A549 (cell line): ENCODE measurements around the gene TMEM117. TPM values are rescaled to one million over a fixed set of nuclear protein-coding genes. Genes with fewer than 3 reads are reported as not detected.

Source experiments
- ATAC-seq, 2 experiments: fragments of 200-7000 bp in 1 of 2; fragments of >200 bp in 1 of 2; cut with Nextera tagmentation in 1 of 2; cut with Tn5 transposase in 1 of 2; 3 replicates each; pipeline versions ENCODE4 v1.8.0 to v1.9.1; 2018 to 2020; ENCODE audit warnings: mild to moderate bottlenecking in 1 of 2, moderate library complexity in 1 of 2
- CTCF ChIA-PET: fragments of 300-600 bp; sonication (Branson Sonifier 250); formaldehyde crosslinking; extraction: SDS; loops from one replicate; lab custom pipeline; 2021; ENCODE audit warnings: antibody characterized with exemption, inconsistent platforms; lab: Yijun Ruan, JAX
- POLR2A ChIA-PET: fragments of 350-600 bp; formaldehyde crosslinking; extraction: SDS; loops from one replicate; lab custom pipeline; 2021; ENCODE audit warnings: antibody characterized with exemption, inconsistent platforms; lab: Yijun Ruan, JAX
- DNase-seq, 2 experiments: peaks; one replicate each; pipeline versions ENCODE4 v3.0.0 to v3.0.0-alpha.2; 2011 to 2016; ENCODE audit warnings: low read depth in 1 of 2, low spot score in 1 of 2
- FAIRE-seq: peaks from 2 replicates; lab custom pipeline; 2011; peaks lifted over from hg19 to GRCh38; lab: Jason Lieb, UNC
- H3K27ac ChIP-seq, 2 experiments: fragments of >200 bp; sonication (Bioruptor Twin); formaldehyde crosslinking; 3 replicates each; pipeline ENCODE4 v1.5.1; 2016 to 2017
- H3K4me1 ChIP-seq: fragments of >200 bp; sonication (Bioruptor Twin); formaldehyde crosslinking; 3 replicates; pipeline ENCODE4 v1.6.1; 2016
- H3K4me2 ChIP-seq: fragments of >200 bp; sonication (Bioruptor Twin); formaldehyde crosslinking; 3 replicates; pipeline ENCODE4 v1.6.1; 2016
- H3K4me3 ChIP-seq: fragments of >200 bp; sonication (Bioruptor Twin); formaldehyde crosslinking; 3 replicates; pipeline ENCODE4 v1.5.1; 2016
- H3K9me3 ChIP-seq: fragments of >200 bp; sonication (Bioruptor Twin); formaldehyde crosslinking; 3 replicates; pipeline ENCODE4 v1.6.1; 2016
- BHLHE40 ChIP-seq: IDR thresholded peaks from 2 replicates; pipeline ENCODE4 v1.6.1; 2012; ENCODE audit warnings: low read depth, low read length, inconsistent platforms
- CHD4 ChIP-seq: fragments of 200-600 bp; sonication (generic); IDR thresholded peaks from 2 replicates; pipeline ENCODE4 v1.6.1; 2016; ENCODE audit warnings: antibody characterized with exemption, mild to moderate bottlenecking, borderline replicate concordance
- EHMT2 ChIP-seq: fragments of 200-600 bp; sonication (generic); IDR thresholded peaks from 2 replicates; pipeline ENCODE4 v1.6.1; 2016; ENCODE audit warnings: antibody characterized with exemption, low read depth, mild to moderate bottlenecking, moderate library complexity
- ESRRA ChIP-seq: fragments of 150-350 bp; IDR thresholded peaks from 2 replicates; pipeline ENCODE4 v1.6.1; 2014; ENCODE audit warnings: mild to moderate bottlenecking, low read length, borderline replicate concordance
- FOSL2 ChIP-seq, 2 experiments: fragments of 450-650 bp in 1 of 2; fragments of >200 bp in 1 of 2; sonication (Bioruptor Twin) in 1 of 2; formaldehyde crosslinking; IDR thresholded peaks; 2 replicates each; pipeline versions ENCODE4 v1.5.0 to v1.6.1; 2016 to 2020; ENCODE audit warnings: mild to moderate bottlenecking in 1 of 2, moderate library complexity in 1 of 2
- FOXS1 ChIP-seq: fragments of 250-450 bp; sonication (Bioruptor Pico); IDR thresholded peaks from 2 replicates; pipeline ENCODE4 v1.5.0; 2020; ENCODE audit warnings: mild to moderate bottlenecking, moderate library complexity
- JUN ChIP-seq, 2 experiments: fragments of >200 bp; sonication (Bioruptor Twin); formaldehyde crosslinking; IDR thresholded peaks; 2 replicates in 1 of 2; 3 replicates in 1 of 2; pipeline ENCODE4 v1.6.1; 2016 to 2017
- JUNB ChIP-seq: fragments of >200 bp; sonication (Bioruptor Twin); formaldehyde crosslinking; IDR thresholded peaks from 2 replicates; pipeline ENCODE4 v1.6.1; 2016
- MAZ ChIP-seq: fragments of 150-350 bp; IDR thresholded peaks from 2 replicates; pipeline ENCODE4 v1.6.1; 2014; ENCODE audit warnings: antibody characterized with exemption, low read depth, low read length, borderline replicate concordance
- MYC ChIP-seq: IDR thresholded peaks from 2 replicates; pipeline ENCODE4 v1.6.1; 2012; ENCODE audit warnings: mild to moderate bottlenecking, inconsistent platforms, low read length, improper control_type of control experiment, borderline replicate concordance
- NFE2L2 ChIP-seq: fragments of 150-350 bp; conservative IDR thresholded peaks from 2 replicates; pipeline ENCODE4 v1.6.1; 2014; ENCODE audit warnings: low read length
- NPAS2 ChIP-seq: fragments of 250-450 bp; sonication (Bioruptor Pico); IDR thresholded peaks from 2 replicates; pipeline ENCODE4 v1.8.0; 2022; ENCODE audit warnings: mild to moderate bottlenecking, moderate library complexity, borderline replicate concordance
- PHF8 ChIP-seq: fragments of 200-600 bp; sonication (generic); IDR thresholded peaks from 2 replicates; pipeline ENCODE4 v1.6.1; 2016; ENCODE audit warnings: low read depth, mild to moderate bottlenecking, antibody characterized with exemption, moderate library complexity, borderline replicate concordance
- POLR2A ChIP-seq: IDR thresholded peaks from 2 replicates; pipeline ENCODE4 v1.6.1; 2012; ENCODE audit warnings: mild to moderate bottlenecking, low read length
- POLR2AphosphoS2 ChIP-seq: conservative IDR thresholded peaks from 2 replicates; pipeline ENCODE4 v1.6.1; 2012; ENCODE audit warnings: low read length, improper control_type of control experiment, inconsistent platforms
- RARB ChIP-seq: fragments of 250-450 bp; sonication (Bioruptor Pico); IDR thresholded peaks from 2 replicates; pipeline ENCODE4 v1.8.0; 2021; ENCODE audit warnings: mild to moderate bottlenecking, moderate library complexity
- RCOR1 ChIP-seq: fragments of 150-350 bp; IDR thresholded peaks from 2 replicates; pipeline ENCODE4 v1.6.1; 2014; ENCODE audit warnings: antibody characterized with exemption, low read length, low read depth
- RFX5 ChIP-seq: fragments of 450-650 bp; IDR thresholded peaks from 2 replicates; pipeline ENCODE4 v1.7.1; 2014; ENCODE audit warnings: antibody characterized with exemption, mild to moderate bottlenecking, moderate library complexity
- RNF2 ChIP-seq: fragments of 200-600 bp; sonication (generic); IDR thresholded peaks from 2 replicates; pipeline ENCODE4 v1.6.1; 2016; ENCODE audit warnings: low read depth, mild to moderate bottlenecking, antibody characterized with exemption, moderate library complexity, borderline replicate concordance
- SMC3 ChIP-seq: fragments of >200 bp; sonication (Bioruptor Twin); formaldehyde crosslinking; IDR thresholded peaks from 3 replicates; pipeline ENCODE4 v1.6.1; 2018; ENCODE audit warnings: inconsistent platforms
- TFCP2L1 ChIP-seq: fragments of 250-450 bp; sonication (Bioruptor Pico); IDR thresholded peaks from 2 replicates; pipeline ENCODE4 v1.5.0; 2021; ENCODE audit warnings: mild to moderate bottlenecking
- TP53 ChIP-seq: fragments of 250-450 bp; sonication (Bioruptor Pico); IDR thresholded peaks from 2 replicates; pipeline ENCODE4 v1.5.0; 2021; ENCODE audit warnings: mild to moderate bottlenecking, moderate library complexity
- ZC3H11A ChIP-seq: fragments of 450-650 bp; IDR thresholded peaks from 2 replicates; pipeline ENCODE4 v1.6.1; 2014; ENCODE audit warnings: antibody characterized with exemption, mild to moderate bottlenecking
- ZFP36 ChIP-seq: fragments of 450-650 bp; IDR thresholded peaks from 2 replicates; pipeline ENCODE4 v1.6.1; 2014; ENCODE audit warnings: borderline replicate concordance; ENCODE audit not compliant: partially characterized antibody
- ZNF302 ChIP-seq: fragments of 250-450 bp; sonication (Bioruptor Pico); IDR thresholded peaks from 2 replicates; pipeline ENCODE4 v1.9.0; 2021; ENCODE audit warnings: inconsistent platforms, mild to moderate bottlenecking, moderate library complexity
- WGBS: methylation state at CpG from one replicate; pipeline ENCODE4 v1.1.6; 2017; ENCODE audit errors: missing lambda C conversion rate; 5-methylcytosine and 5-hydroxymethylcytosine counted together
- polyA plus RNA-seq, 4 experiments: library from polyadenylated mRNA; depleted of rRNA in 3 of 4; stranded (reverse); fragments of >200 nt; fragmentation: RNase III in 1 of 4; extraction: RNeasy Plus Mini Kit Qiagen cat#74134 plus additional on column Dnase treatment in 1 of 4; gene quantifications; 2 replicates in 3 of 4; 3 replicates in 1 of 4; pipeline ENCODE4 v1.2.3, GENCODE V29; 2011 to 2017
- TF ChIP-seq, protein P1 (sequence below): IDR thresholded peaks from 2 replicates; pipeline ENCODE4 v1.6.1; 2012; ENCODE audit warnings: low read depth, borderline replicate concordance
- TF ChIP-seq, protein P2 (sequence below): fragments of 250-450 bp; sonication (Bioruptor Pico); IDR thresholded peaks from 2 replicates; pipeline ENCODE4 v1.5.0; 2020; ENCODE audit warnings: low read depth, mild to moderate bottlenecking, moderate library complexity
- TF ChIP-seq, protein P3 (sequence below): fragments of 450-650 bp; IDR thresholded peaks from 2 replicates; pipeline ENCODE4 v1.6.1; 2014; ENCODE audit warnings: antibody characterized with exemption
- TF ChIP-seq, protein P4 (sequence below): fragments of 250-450 bp; sonication (Bioruptor Pico); IDR thresholded peaks from 2 replicates; pipeline ENCODE4 v1.5.0; 2021; ENCODE audit warnings: mild to moderate bottlenecking, moderate library complexity, borderline replicate concordance
- TF ChIP-seq, protein P5 (sequence below): IDR thresholded peaks from 2 replicates; pipeline ENCODE4 v1.6.1; 2012

TMEM117 gene
- polyA plus RNA-seq, 2 of the 4 experiments (the other 2 are of a cell fraction) = 2.1 to 4.6 TPM

GRCh38 chr12:43969882-43970281 is 134.0 kb downstream of the TMEM117 start:
- FAIRE-seq (no peak), DNase-seq (peak in 1 of 2 experiments; percentile 41), ATAC-seq (peak; percentile 64 to 88; a peak in 5 of 6 replicates)
- POLR2A ChIA-PET = no interaction called here
- H3K4me3 ChIP-seq = no peak overlapping the region
- TF ChIP-seq JUN (IDR thresholded peaks at IDR 0.05) (no peak), FOSL2 (IDR thresholded peaks at IDR 0.05) (no peak), FOSL2 (CRISPR knock-in tag; IDR thresholded peaks at IDR 0.05) (peak; percentile 43)
- no peaks in the 10 kb centered on the region; the same call in 2 of the 3 replicates for H3K9me3 ChIP-seq
- CTCF ChIA-PET = no interaction called here
- H3K4me1 ChIP-seq = peaks cover 6% of the 10 kb centered on the region; the same call in 2 of the 3 replicates
- H3K27ac ChIP-seq = no peak overlapping the region
- 0 out of 3 replicates have a peak overlapping the region, but pooled peaks have one; percentile 10 for H3K4me2 ChIP-seq
- WGBS = 41% methylated on average over 2 of the region's 2 CpGs

DNA sequence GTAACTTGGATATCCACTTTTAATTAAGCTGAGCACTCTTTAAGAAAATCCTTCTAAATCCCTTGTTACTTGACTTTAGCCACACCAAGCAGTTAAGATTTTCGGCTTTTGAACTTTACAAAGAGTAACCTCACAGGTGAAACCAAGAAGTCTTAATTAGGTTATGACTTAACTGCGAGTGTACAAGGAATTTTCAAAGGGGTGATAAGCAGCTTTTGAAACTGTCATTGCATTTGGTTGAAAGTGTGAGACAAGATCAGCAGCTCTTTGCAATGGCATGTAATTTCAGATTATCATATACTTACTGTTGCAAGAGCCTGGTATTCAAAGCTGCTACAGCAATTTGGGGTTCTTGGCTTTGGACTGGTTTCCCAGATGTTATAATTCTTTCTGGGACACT is 137.5 kb downstream of the TMEM117 start:
- no peaks in the 10 kb centered on the region; the same call in 2 of the 3 replicates for H3K9me3 ChIP-seq
- H3K4me1 ChIP-seq = peaks cover 6% of the 10 kb centered on the region; the same call in 2 of the 3 replicates
- DNase-seq (no peak), FAIRE-seq (no peak), ATAC-seq (no peak)
- no peak overlapping the region for H3K4me3 ChIP-seq
- 66% methylated on average over 2 of the region's 2 CpGs for WGBS
- no peak overlapping the region for H3K4me2 ChIP-seq
- CTCF ChIA-PET = no interaction called here
- H3K27ac ChIP-seq = no peak overlapping the region
- TF ChIP-seq EHMT2 (no peak), PHF8 (no peak), BHLHE40 (no peak), ZNF302 (CRISPR knock-in tag) (no peak), JUN (IDR thresholded peaks at IDR 0.05) (no peak), RCOR1 (no peak), TFCP2L1 (CRISPR knock-in tag) (no peak), POLR2AphosphoS2 (no peak), SMC3 (no peak), CHD4 (no peak), FOXS1 (no peak), MAZ (no peak), ZC3H11A (no peak), ZFP36 (no peak), POLR2A (no peak), MYC (no peak), ESRRA (no peak)
- TF ChIP-seq, protein P1, sequence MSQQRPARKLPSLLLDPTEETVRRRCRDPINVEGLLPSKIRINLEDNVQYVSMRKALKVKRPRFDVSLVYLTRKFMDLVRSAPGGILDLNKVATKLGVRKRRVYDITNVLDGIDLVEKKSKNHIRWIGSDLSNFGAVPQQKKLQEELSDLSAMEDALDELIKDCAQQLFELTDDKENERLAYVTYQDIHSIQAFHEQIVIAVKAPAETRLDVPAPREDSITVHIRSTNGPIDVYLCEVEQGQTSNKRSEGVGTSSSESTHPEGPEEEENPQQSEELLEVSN = no peak
- TF ChIP-seq, protein P2, sequence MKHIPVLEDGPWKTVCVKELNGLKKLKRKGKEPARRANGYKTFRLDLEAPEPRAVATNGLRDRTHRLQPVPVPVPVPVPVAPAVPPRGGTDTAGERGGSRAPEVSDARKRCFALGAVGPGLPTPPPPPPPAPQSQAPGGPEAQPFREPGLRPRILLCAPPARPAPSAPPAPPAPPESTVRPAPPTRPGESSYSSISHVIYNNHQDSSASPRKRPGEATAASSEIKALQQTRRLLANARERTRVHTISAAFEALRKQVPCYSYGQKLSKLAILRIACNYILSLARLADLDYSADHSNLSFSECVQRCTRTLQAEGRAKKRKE = no peak
- POLR2A ChIA-PET = no interaction called here

DNA sequence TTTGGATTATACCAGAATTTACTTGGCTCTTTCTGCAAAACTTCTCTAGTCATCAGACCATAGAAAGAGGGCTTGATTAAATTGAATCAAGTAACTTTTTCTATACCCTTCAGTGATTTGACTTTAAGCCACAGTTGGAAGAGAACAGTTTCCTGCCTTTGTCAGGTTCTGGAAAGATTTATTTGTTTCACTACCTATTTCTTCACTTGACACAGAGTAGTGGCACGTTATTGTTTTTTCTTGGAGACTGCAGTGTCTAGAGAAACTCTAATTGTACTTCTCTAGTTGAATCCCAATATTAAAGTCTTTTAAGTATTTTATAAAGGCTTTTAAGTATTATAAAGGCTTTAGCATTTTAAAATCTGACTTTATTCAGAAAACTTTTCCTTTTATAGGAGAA is 138.1 kb downstream of the TMEM117 start:
- Histone ChIP-seq H3K4me3 (no peak overlapping the region), H3K4me1 (peaks cover 6% of the 10 kb centered on the region; the same call in 2 of the 3 replicates), H3K27ac (no peak overlapping the region), H3K4me2 (no peak overlapping the region), H3K9me3 (no peaks in the 10 kb centered on the region; the same call in 2 of the 3 replicates)
- FAIRE-seq (no peak), DNase-seq (no peak), ATAC-seq (no peak)
- TF ChIP-seq JUN (IDR thresholded peaks at IDR 0.05) (no peak), MYC (no peak), RNF2 (no peak), MAZ (no peak), RARB (CRISPR knock-in tag) (no peak), RFX5 (no peak), ZFP36 (no peak), ZC3H11A (no peak), TFCP2L1 (CRISPR knock-in tag) (no peak), NFE2L2 (no peak), TP53 (no peak), NPAS2 (CRISPR knock-in tag) (no peak), JUNB (no peak), BHLHE40 (no peak)
- TF ChIP-seq, protein P3, sequence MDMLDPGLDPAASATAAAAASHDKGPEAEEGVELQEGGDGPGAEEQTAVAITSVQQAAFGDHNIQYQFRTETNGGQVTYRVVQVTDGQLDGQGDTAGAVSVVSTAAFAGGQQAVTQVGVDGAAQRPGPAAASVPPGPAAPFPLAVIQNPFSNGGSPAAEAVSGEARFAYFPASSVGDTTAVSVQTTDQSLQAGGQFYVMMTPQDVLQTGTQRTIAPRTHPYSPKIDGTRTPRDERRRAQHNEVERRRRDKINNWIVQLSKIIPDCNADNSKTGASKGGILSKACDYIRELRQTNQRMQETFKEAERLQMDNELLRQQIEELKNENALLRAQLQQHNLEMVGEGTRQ = no peak
- TF ChIP-seq, protein P4, sequence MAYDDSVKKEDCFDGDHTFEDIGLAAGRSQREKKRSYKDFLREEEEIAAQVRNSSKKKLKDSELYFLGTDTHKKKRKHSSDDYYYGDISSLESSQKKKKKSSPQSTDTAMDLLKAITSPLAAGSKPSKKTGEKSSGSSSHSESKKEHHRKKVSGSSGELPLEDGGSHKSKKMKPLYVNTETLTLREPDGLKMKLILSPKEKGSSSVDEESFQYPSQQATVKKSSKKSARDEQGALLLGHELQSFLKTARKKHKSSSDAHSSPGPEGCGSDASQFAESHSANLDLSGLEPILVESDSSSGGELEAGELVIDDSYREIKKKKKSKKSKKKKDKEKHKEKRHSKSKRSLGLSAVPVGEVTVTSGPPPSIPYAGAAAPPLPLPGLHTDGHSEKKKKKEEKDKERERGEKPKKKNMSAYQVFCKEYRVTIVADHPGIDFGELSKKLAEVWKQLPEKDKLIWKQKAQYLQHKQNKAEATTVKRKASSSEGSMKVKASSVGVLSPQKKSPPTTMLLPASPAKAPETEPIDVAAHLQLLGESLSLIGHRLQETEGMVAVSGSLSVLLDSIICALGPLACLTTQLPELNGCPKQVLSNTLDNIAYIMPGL (CRISPR knock-in tag) = no peak
- TF ChIP-seq, protein P5, sequence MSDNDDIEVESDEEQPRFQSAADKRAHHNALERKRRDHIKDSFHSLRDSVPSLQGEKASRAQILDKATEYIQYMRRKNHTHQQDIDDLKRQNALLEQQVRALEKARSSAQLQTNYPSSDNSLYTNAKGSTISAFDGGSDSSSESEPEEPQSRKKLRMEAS = no peak
- 48% methylated on average over 1 of the region's 1 CpG for WGBS
- ChIA-PET CTCF (no interaction called here), POLR2A (no interaction called here)
